SU-DHL-6 (cell line): ENCODE results near the gene FSTL4.

Source experiments
- H2AFZ ChIP-seq: fragments of 200-600 bp; sonication (generic); 2 replicates; pipeline ENCODE4 v1.6.1; 2014; ENCODE audit warnings: low read depth, mild to moderate bottlenecking, moderate library complexity, mixed read lengths, antibody characterized with exemption, low read length; ENCODE audit not compliant: severe bottlenecking
- H3F3A ChIP-seq: fragments of 200-600 bp; shearing (Covaris generic); 2 replicates; pipeline ENCODE4 v1.6.0; 2016; ENCODE audit warnings: antibody characterized with exemption, mild to moderate bottlenecking; ENCODE audit not compliant: insufficient read depth
- H3K27ac ChIP-seq: fragments of 200-600 bp; sonication (generic); 2 replicates; pipeline ENCODE4 v1.5.1; 2016; ENCODE audit warnings: low read depth, mild to moderate bottlenecking, low read length, moderate library complexity, mixed read lengths
- H3K27me3 ChIP-seq: fragments of 200-600 bp; sonication (generic), shearing (Covaris generic); 2 replicates; pipeline ENCODE4 v1.6.0; 2014; ENCODE audit warnings: mild to moderate bottlenecking, low read length
- H3K36me3 ChIP-seq: fragments of 200-600 bp; sonication (generic); 2 replicates; pipeline ENCODE4 v1.6.1; 2014; ENCODE audit warnings: mild to moderate bottlenecking, low read length, mixed read lengths
- H3K4me2 ChIP-seq: fragments of 300-600, 200-600 bp; shearing (Covaris generic), sonication (generic); 2 replicates; pipeline ENCODE4 v1.6.0; 2014; ENCODE audit warnings: low read length, low read depth, mild to moderate bottlenecking; ENCODE audit not compliant: poor library complexity, severe bottlenecking
- H3K4me3 ChIP-seq: fragments of 200-600 bp; sonication (generic); 2 replicates; pipeline ENCODE4 v1.5.1; 2014; ENCODE audit warnings: antibody characterized with exemption, low read length, mild to moderate bottlenecking, mixed read lengths; ENCODE audit not compliant: insufficient read depth, poor library complexity, severe bottlenecking
- H3K79me2 ChIP-seq: fragments of 200-600 bp; sonication (generic); 2 replicates; pipeline ENCODE4 v1.6.1; 2014; ENCODE audit warnings: mild to moderate bottlenecking, low read length, moderate library complexity; ENCODE audit not compliant: insufficient read depth
- H3K9ac ChIP-seq: fragments of 200-600 bp; sonication (generic); 2 replicates; pipeline ENCODE4 v1.7.0; 2014; ENCODE audit warnings: mild to moderate bottlenecking, low read length
- H3K9me2 ChIP-seq: fragments of 200-600 bp; sonication (generic); replicated peaks from 2 replicates; pipeline ENCODE4 v1.6.1; 2014; ENCODE audit warnings: low read length; ENCODE audit not compliant: insufficient read depth
- H3K9me3 ChIP-seq: fragments of 200-600 bp; sonication (generic); 2 replicates; pipeline ENCODE4 v1.6.1; 2014; ENCODE audit warnings: low read length, mixed read lengths; ENCODE audit not compliant: insufficient read depth
- H4K20me1 ChIP-seq: fragments of 200-600 bp; sonication (generic); 2 replicates; pipeline ENCODE4 v1.6.1; 2014; ENCODE audit warnings: low read depth, mild to moderate bottlenecking, antibody characterized with exemption, low read length, moderate library complexity, mixed read lengths
- CTCF ChIP-seq: fragments of 200-600 bp; sonication (generic); IDR thresholded peaks from one replicate; pipeline ENCODE4 v1.5.1; 2017; ENCODE audit warnings: antibody characterized with exemption, mild to moderate bottlenecking, low read length, moderate library complexity; ENCODE audit not compliant: insufficient read depth, poor library complexity, severe bottlenecking
- EZH2phosphoT487 ChIP-seq: fragments of 200-600 bp; sonication (generic), shearing (Covaris generic); conservative IDR thresholded peaks from 2 replicates; pipeline ENCODE4 v1.6.1; 2018; ENCODE audit warnings: mild to moderate bottlenecking, antibody characterized with exemption, low read length, moderate library complexity, mixed read lengths

The FSTL4 gene

GRCh38 chr5:133362438-133362837, 249.9 kb downstream of the FSTL4 start:
- H3K9me3 ChIP-seq = no peaks in the 10 kb centered on the region
- no peak overlapping the region for H3K4me3 ChIP-seq
- H2AFZ ChIP-seq = no peak overlapping the region
- H3K79me2 ChIP-seq = no peaks in the 10 kb centered on the region
- TF ChIP-seq EZH2phosphoT487 (no peak), CTCF (no peak)
- no peak overlapping the region for H3K9ac ChIP-seq
- H3K27me3 ChIP-seq = no peaks in the 10 kb centered on the region
- no peak overlapping the region for H3K4me2 ChIP-seq
- no peak overlapping the region for H3K27ac ChIP-seq
- no peaks in the 10 kb centered on the region for H3K9me2 ChIP-seq
- no peaks in the 10 kb centered on the region for H4K20me1 ChIP-seq
- H3K36me3 ChIP-seq = no peaks in the 10 kb centered on the region
- no peaks in the 10 kb centered on the region for H3F3A ChIP-seq

- no peaks in the 10 kb centered on the region for H4K20me1 ChIP-seq
- H3K79me2 ChIP-seq = no peaks in the 10 kb centered on the region
- no peaks in the 10 kb centered on the region for H3K27me3 ChIP-seq
- no peaks in the 10 kb centered on the region for H3K36me3 ChIP-seq
- H3K9me3 ChIP-seq = no peaks in the 10 kb centered on the region
- no peak for TF ChIP-seq CTCF
- no peak for TF ChIP-seq EZH2phosphoT487
- H3K4me2 ChIP-seq = no peak overlapping the region
- H3K27ac ChIP-seq = no peak overlapping the region
- H3F3A ChIP-seq = no peaks in the 10 kb centered on the region
- H3K4me3 ChIP-seq = no peak overlapping the region
- no peak overlapping the region for H3K9ac ChIP-seq
- no peak overlapping the region for H2AFZ ChIP-seq
- H3K9me2 ChIP-seq = no peaks in the 10 kb centered on the region
These were observed 250.4 kb downstream of the FSTL4 start for GRCh38 chr5:133361922-133362321.

GRCh38 chr5:133360693-133361472, 251.5 kb downstream of the FSTL4 start:
- H2AFZ ChIP-seq = no peak overlapping the region
- H3K27me3 ChIP-seq = no peaks in the 10 kb centered on the region
- H3F3A ChIP-seq = no peaks in the 10 kb centered on the region
- no peak overlapping the region for H3K9ac ChIP-seq
- no peaks in the 10 kb centered on the region for H3K9me2 ChIP-seq
- no peaks in the 10 kb centered on the region for H3K36me3 ChIP-seq
- H3K27ac ChIP-seq = no peak overlapping the region
- no peaks in the 10 kb centered on the region for H3K79me2 ChIP-seq
- TF ChIP-seq EZH2phosphoT487 = no peak
- TF ChIP-seq CTCF = no peak
- H3K4me3 ChIP-seq = no peak overlapping the region
- H3K9me3 ChIP-seq = no peaks in the 10 kb centered on the region
- no peaks in the 10 kb centered on the region for H4K20me1 ChIP-seq
- H3K4me2 ChIP-seq = no peak overlapping the region
